Measurements from ENCODE around the gene EEFSEC.

GRCh38 chr3:128313071-128313725 is 159.9 kb downstream of the EEFSEC start:
- TF ChIP-seq, protein P1, sequence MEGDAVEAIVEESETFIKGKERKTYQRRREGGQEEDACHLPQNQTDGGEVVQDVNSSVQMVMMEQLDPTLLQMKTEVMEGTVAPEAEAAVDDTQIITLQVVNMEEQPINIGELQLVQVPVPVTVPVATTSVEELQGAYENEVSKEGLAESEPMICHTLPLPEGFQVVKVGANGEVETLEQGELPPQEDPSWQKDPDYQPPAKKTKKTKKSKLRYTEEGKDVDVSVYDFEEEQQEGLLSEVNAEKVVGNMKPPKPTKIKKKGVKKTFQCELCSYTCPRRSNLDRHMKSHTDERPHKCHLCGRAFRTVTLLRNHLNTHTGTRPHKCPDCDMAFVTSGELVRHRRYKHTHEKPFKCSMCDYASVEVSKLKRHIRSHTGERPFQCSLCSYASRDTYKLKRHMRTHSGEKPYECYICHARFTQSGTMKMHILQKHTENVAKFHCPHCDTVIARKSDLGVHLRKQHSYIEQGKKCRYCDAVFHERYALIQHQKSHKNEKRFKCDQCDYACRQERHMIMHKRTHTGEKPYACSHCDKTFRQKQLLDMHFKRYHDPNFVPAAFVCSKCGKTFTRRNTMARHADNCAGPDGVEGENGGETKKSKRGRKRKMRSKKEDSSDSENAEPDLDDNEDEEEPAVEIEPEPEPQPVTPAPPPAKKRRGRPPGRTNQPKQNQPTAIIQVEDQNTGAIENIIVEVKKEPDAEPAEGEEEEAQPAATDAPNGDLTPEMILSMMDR (conservative IDR thresholded peaks at IDR 0.05; ENCODE audit: low read length), result no peak
- TF ChIP-seq EZH2phosphoT487 (IDR thresholded peaks at IDR 0.05; ENCODE audit: borderline replicate concordance, low read depth, low read length), result no peak

Measured in OCI-LY7 (cell line).